Measurements from ENCODE around the gene AGBL4. TPM values are rescaled to one million over a fixed set of nuclear protein-coding genes. Genes with fewer than 3 reads are reported as not detected.

AGBL4 gene
- total RNA-seq, 4 donors from 2014 or later: 0.08 to 0.71 (median 0.60) TPM

GRCh38 chr1:48741380-48741779 lies 1282.4 kb downstream of the AGBL4 start:
- intact Hi-C loops (cut with DNase I; ENCODE audit: low total_unique reads): no loop called here
- no peak overlapping the region for H3K4me3 ChIP-seq (ENCODE audit: low read depth, poor library complexity, severe bottlenecking)
- TF ChIP-seq POLR2A (IDR thresholded peaks at IDR 0.05): no peak
- WGBS, 2 donors: 85 to 89% methylated on average over 7 of the region's 7 CpGs
- DNase-seq (ENCODE audit: low spot score in 2 of 2): no peak

- intact Hi-C loops (cut with DNase I; ENCODE audit: low total_unique reads): no loop called here
- WGBS, 2 donors: 76 to 83% methylated on average over 3 of the region's 3 CpGs
Measured at GRCh38 chr1:48740621-48741020, 1283.1 kb downstream of the AGBL4 start.

GRCh38 chr1:48739091-48739490 lies 1284.7 kb downstream of the AGBL4 start:
- TF ChIP-seq POLR2A (IDR thresholded peaks at IDR 0.05) (no peak), CTCF (IDR thresholded peaks at IDR 0.05) (no peak)
- WGBS, 2 donors: 58 to 87% methylated on average over 3 of the region's 3 CpGs
- no peak overlapping the region for H3K4me3 ChIP-seq (ENCODE audit: low read depth, poor library complexity, severe bottlenecking)
- no peak for DNase-seq (ENCODE audit: low spot score in 2 of 2)
- intact Hi-C loops (cut with DNase I; ENCODE audit: low total_unique reads): no loop called here

More at GRCh38 chr1:48740621-48741020, 1283.1 kb downstream of the AGBL4 start:
- no peak for DNase-seq (ENCODE audit: low spot score in 2 of 2)
- H3K4me3 ChIP-seq (ENCODE audit: low read depth, poor library complexity, severe bottlenecking): no peak overlapping the region
- TF ChIP-seq POLR2A (IDR thresholded peaks at IDR 0.05) (no peak), CTCF (IDR thresholded peaks at IDR 0.05) (no peak)

- 80 to 88% methylated on average over 4 of the region's 4 CpGs for WGBS, 2 donors
- intact Hi-C loops (cut with DNase I; ENCODE audit: low total_unique reads): no loop called here
- TF ChIP-seq CTCF (IDR thresholded peaks at IDR 0.05) (no peak), POLR2A (IDR thresholded peaks at IDR 0.05) (no peak)
- H3K4me3 ChIP-seq (ENCODE audit: low read depth, poor library complexity, severe bottlenecking): no peak overlapping the region
- DNase-seq (ENCODE audit: low spot score in 2 of 2): no peak
Measured at GRCh38 chr1:48738356-48738755, 1285.4 kb downstream of the AGBL4 start.

GRCh38 chr1:48735796-48736195 lies 1288.0 kb downstream of the AGBL4 start:
- no peak overlapping the region for H3K4me3 ChIP-seq (ENCODE audit: low read depth, poor library complexity, severe bottlenecking)
- no peak for DNase-seq (ENCODE audit: low spot score in 2 of 2)
- TF ChIP-seq POLR2A (IDR thresholded peaks at IDR 0.05): no peak
- 89 to 95% methylated on average over 6 of the region's 6 CpGs for WGBS, 2 donors
- intact Hi-C loops (cut with DNase I; ENCODE audit: low total_unique reads): no loop called here

GRCh38 chr1:48730164-48730910 lies 1293.4 kb downstream of the AGBL4 start:
- WGBS, 2 donors: 74 to 90% methylated on average over 10 of the region's 10 CpGs
- DNase-seq (ENCODE audit: low spot score in 2 of 2): no peak
- intact Hi-C loops (cut with DNase I; ENCODE audit: low total_unique reads): no loop called here
- no peak overlapping the region for H3K4me3 ChIP-seq (ENCODE audit: low read depth, poor library complexity, severe bottlenecking)
- no peak for TF ChIP-seq POLR2A (IDR thresholded peaks at IDR 0.05)
- no peak for TF ChIP-seq CTCF (IDR thresholded peaks at IDR 0.05)

- H3K4me3 ChIP-seq (ENCODE audit: low read depth, poor library complexity, severe bottlenecking): no peak overlapping the region
- WGBS, 2 donors: 88 to 95% methylated on average over 2 of the region's 2 CpGs
- intact Hi-C loops (cut with DNase I; ENCODE audit: low total_unique reads): no loop called here
- peak in 1 of 2 donors; percentile 4 for DNase-seq (ENCODE audit: low spot score in 2 of 2)
- TF ChIP-seq CTCF (IDR thresholded peaks at IDR 0.05) (no peak), POLR2A (IDR thresholded peaks at IDR 0.05) (no peak)
Measured at GRCh38 chr1:48728584-48728983, 1295.2 kb downstream of the AGBL4 start.

Measured in lower leg skin (tissue), 4 donors.